ENCODE results near the gene SCN8A. TPM values are rescaled to one million over a fixed set of nuclear protein-coding genes. Genes with fewer than 3 reads are reported as not detected.

Gene SCN8A
- total and polyA plus RNA-seq, 2 donors (not counting 3 experiments of a cell fraction or from before 2014, with no cell fraction given) = 9.4 to 20.4 TPM

GRCh38 chr12:51785906-51786305 is 194.9 kb downstream of the SCN8A start:
- H3K27ac ChIP-seq (ENCODE audit: insufficient read depth, low read depth, low read length) = no peak overlapping the region
- no peaks in the 10 kb centered on the region for H3K27me3 ChIP-seq (ENCODE audit: control insufficient read depth in 2 of 2, insufficient read depth in 2 of 2, low read length in 2 of 2)
- FAIRE-seq (no peak), DNase-seq (ENCODE audit: low read depth, low spot score) (no peak)
- CTCF ChIA-PET = interaction anchor here (0.6 to 1.4 kb wide), 3 partner anchors 28 to 72 kb away, joined by 3 read pairs; no protein-coding TSS in a partner anchor
- dilution Hi-C loops (cut with MboI; ENCODE audit: extremely low pct_ligation_motif_present, low sequenced_read_pairs) (no loop called here), intact Hi-C loops (cut with micrococcal nuclease) (no loop called here)
- POLR2A ChIA-PET = no interaction called here
- no peaks in the 10 kb centered on the region for H4K20me1 ChIP-seq (replicated peaks; ENCODE audit: control insufficient read depth, extremely low read depth, insufficient read depth, low read length)
- H3K4me1 ChIP-seq (ENCODE audit: control insufficient read depth, extremely low read depth, insufficient read depth, low read length) = no peaks in the 10 kb centered on the region
- TF ChIP-seq MAX (IDR thresholded peaks at IDR 0.05; ENCODE audit: insufficient read depth, insufficient read length) (no peak), JUN (IDR thresholded peaks at IDR 0.05; ENCODE audit: borderline replicate concordance, insufficient read depth, insufficient read length, low read depth) (no peak), EZH2 (IDR thresholded peaks at IDR 0.05; ENCODE audit: borderline replicate concordance, low read depth, low read length, severe bottlenecking) (no peak), POLR2AphosphoS5 (IDR thresholded peaks at IDR 0.05; ENCODE audit: insufficient read depth, low read depth, low read length) (no peak), GATA2 (IDR thresholded peaks at IDR 0.05; ENCODE audit: insufficient read depth, insufficient read length, low read depth, low read length) (no peak), MYC (IDR thresholded peaks at IDR 0.05; ENCODE audit: low read depth, low read length) (no peak), CTCF (IDR thresholded peaks at IDR 0.05; ENCODE audit: extremely low read depth in 1 of 2, insufficient read depth in 1 of 2, low read depth in 1 of 2, low read length in 2 of 2) (no peak), FOS (IDR thresholded peaks at IDR 0.05; ENCODE audit: borderline replicate concordance, insufficient read depth, low read length) (no peak)
- no peak overlapping the region for H2AFZ ChIP-seq (ENCODE audit: low read depth, low read length)
- no peak overlapping the region for H3K9ac ChIP-seq (replicated peaks; ENCODE audit: extremely low read depth, insufficient read depth, low read length)
- no peak overlapping the region for H3K4me3 ChIP-seq (replicated peaks in 1 of 3; ENCODE audit: insufficient read depth in 1 of 3, low read depth in 1 of 3, low read length in 3 of 3)
- H3K36me3 ChIP-seq (ENCODE audit: control insufficient read depth in 2 of 2, extremely low read depth in 1 of 2, insufficient read depth in 2 of 2, low read length in 2 of 2) = peaks cover 8 to 9% of the 10 kb centered on the region in 2 experiments
- H3K4me2 ChIP-seq (ENCODE audit: insufficient read depth, low read length) = no peak overlapping the region
- BruUV-seq (replicated peaks) = no TSS peak
- no peaks in the 10 kb centered on the region for H3K79me2 ChIP-seq (ENCODE audit: control insufficient read depth, insufficient read depth, low read length)
- H3K9me3 ChIP-seq (replicated peaks; ENCODE audit: control insufficient read depth, insufficient read depth, low read length) = no peaks in the 10 kb centered on the region
- H3K9me1 ChIP-seq (replicated peaks; ENCODE audit: control insufficient read depth, extremely low read depth, insufficient read depth, low read length) = no peaks in the 10 kb centered on the region

Measured in endothelial cell of umbilical vein (primary cell).